GM10266 (cell line): ENCODE results near the gene ERH.
"Not testable (repeated sequence)": the region's sequence is repeated elsewhere in the genome, so short reads cannot be mapped to it uniquely, and the experiment has no call there.

Source experiments
- DNase-seq: peaks from one replicate; pipeline ENCODE4 v3.0.0; 2012; ENCODE audit errors: extremely low spot score
- CTCF ChIP-seq: IDR thresholded peaks from 2 replicates; pipeline ENCODE4 v1.5.1; 2012; ENCODE audit warnings: mild to moderate bottlenecking, low read depth; ENCODE audit not compliant: control insufficient read depth, insufficient read depth; ENCODE audit errors: missing control alignments

The ERH gene

DNA sequence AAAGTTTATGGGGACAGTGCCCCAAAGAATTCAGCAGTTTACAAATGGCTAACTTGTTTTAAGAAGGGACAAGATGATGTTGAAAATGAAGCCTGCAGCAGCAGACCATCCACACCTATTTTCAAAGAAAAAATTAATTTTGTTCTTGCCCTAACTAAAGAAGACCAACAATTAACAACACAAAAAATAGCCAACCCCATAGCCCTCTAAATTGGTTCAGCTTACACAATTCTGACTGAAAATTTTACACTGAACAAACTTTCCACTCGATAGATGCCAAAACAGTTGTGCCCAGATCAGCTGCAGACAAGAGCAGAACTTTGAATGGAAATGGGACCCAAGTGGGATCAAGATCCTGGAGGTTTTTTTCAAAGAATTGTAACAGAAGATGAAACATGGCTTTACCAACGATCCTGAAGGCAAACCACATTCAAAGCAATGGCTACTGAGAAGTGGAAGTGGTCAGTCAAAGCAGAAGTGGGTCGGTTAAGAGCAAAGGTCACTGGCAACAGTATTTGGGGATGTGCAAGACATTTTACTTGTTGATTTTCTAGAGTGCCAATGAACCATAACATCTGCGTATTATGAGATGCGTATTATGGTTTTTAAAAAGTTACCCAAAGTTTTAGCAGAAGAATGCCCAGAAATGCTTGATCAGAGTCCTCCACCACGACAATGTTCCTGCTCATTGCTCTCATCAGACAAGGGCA lies 30.3 kb upstream of the ERH start:
- no peak for TF ChIP-seq CTCF
- DNase-seq, result peak; percentile 18

DNA sequence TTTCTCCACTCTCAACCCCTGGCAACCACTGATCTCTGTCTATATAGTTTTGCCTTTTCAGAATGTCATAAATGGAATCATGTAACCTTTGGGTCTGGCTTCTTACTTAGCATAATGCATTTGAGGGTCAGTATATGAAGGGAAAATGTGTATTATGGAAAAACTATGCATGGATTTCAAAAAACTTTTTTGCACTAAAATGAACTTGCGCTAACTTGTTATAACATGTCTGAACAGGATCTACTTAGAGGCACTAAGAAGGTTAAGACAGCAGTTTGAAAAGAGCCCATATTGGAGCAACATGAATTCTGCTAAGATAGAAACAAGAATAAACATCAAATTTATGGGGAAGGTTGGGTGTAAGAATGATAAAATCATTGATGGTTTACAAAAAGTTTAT lies 29.5 kb upstream of the ERH start:
- DNase-seq, result no peak
- no peak for TF ChIP-seq CTCF

DNA sequence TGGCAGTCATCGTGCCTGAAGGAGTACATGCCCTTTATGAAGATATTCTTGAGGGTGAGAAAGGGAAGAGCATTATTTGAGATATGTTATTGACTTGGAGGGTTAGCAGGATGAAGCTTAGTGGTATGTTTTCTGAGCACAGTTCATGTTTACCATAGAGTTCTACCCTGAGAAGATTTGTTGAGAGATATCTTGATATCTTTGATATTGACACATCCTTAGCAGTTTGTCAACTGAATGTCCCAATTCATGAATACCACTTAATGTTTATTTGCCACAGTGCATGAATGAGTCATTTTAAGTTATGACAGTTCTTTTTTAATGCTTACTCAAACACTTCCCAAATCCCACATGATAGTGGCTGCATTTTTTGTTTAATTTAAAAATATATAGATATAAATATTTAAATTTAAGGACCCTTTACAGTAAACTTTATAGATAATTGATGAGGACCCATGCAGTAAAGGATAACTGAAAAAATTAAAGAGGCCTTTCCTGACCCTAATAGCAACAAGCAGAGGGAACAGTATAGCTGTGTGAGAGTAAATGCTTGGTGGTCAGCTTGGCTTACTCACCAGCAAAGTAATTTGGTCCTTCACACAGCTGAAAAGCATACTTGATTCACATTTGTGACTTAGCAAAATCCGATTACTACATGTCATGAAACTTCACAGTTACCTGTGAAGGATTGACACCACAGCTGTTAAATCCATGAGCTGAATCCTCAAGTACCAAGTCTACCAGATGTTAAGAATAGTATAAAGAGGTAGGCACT lies 26.2 kb upstream of the ERH start:
- TF ChIP-seq CTCF, result no peak
- no peak for DNase-seq

DNA sequence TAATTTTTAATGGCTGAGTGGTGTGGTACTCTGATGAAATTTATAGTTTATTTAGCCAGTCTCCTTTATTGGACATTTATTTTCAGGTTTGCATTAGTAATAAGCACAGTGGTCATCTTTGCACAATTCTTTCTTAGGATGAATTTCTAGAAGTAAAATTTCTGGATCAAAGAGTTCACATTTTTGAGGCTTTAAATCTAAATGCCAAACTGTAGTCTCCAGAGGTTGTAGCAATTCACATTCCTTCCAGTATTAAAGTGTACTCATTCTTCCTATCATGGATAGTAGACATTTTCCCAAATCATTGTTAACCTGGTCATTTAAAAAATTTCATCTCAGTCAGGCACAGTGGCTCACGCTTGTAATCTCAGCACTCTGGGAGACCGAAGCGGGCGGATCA lies 25.2 kb upstream of the ERH start:
- no peak for TF ChIP-seq CTCF
- no peak for DNase-seq

DNA sequence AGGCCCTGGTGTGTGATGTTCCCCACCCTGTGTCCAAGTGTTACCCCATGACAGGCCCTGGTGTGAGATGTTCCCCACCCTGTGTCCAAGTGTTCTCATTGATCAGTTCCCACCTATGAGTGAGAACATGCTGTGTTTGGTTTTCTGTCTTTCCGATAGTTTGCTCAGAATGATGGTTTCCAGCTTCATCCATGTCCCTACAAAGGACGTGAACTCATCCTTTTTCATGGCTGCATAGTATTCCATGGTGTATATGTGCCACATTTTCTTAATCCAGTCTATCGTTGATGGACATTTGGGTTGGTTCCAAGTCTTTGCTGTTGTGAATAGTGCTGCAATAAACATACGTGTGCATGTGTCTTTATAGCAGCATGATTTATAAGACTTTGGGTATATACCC lies 18.0 kb upstream of the ERH start:
- DNase-seq, result not testable (repeated sequence)

DNA sequence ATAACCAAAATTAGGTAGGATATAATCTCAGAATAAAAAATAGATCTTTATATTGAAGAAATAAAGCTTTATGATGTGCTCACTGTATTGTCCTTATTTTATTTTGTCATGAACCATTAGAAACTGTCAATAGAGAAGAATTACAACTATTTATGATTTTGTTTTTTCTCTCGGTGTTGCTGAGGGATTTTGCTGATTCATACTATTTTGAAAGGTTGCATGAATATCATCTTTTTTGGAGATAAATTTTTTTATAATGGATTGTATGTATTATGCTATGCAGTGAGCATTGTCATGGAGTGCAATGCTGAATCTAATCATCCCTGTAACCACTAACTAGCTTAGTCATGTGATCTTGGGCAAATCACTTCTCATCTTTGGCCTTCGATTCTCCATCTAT lies 15.4 kb upstream of the ERH start:
- DNase-seq, result no peak
- TF ChIP-seq CTCF, result no peak

- no peak for DNase-seq
- TF ChIP-seq CTCF, result no peak
Measured at GRCh38 chr14:69408331-69408960, 10.3 kb upstream of the ERH start.
